ENCODE measurements around the gene EPB42.

- TF ChIP-seq POLR2A (IDR thresholded peaks at IDR 0.05; ENCODE audit: low read length): no peak
- TF ChIP-seq GATA1 (IDR thresholded peaks at IDR 0.05; ENCODE audit: low read depth, low read length): no peak
Observed at GRCh38 chr15:43255376-43255775, 34.6 kb upstream of the EPB42 start.
